K562 (cell line): Measurements from ENCODE around the gene USP10. TPM values are rescaled to one million over a fixed set of nuclear protein-coding genes. Genes with fewer than 3 reads are reported as not detected.

Source experiments
- ARHGAP35 ChIP-seq: fragments of 450-650 bp; IDR thresholded peaks from 2 replicates; pipeline ENCODE4 v1.6.1; 2018; ENCODE audit not compliant: partially characterized antibody
- ARNT ChIP-seq, 2 experiments: fragments of 450-650 bp; IDR thresholded peaks; 2 replicates each; pipeline ENCODE4 v1.6.1; 2016; ENCODE audit warnings: mild to moderate bottlenecking in 1 of 2
- CAMTA2 ChIP-seq: fragments of 250-450 bp; sonication (Bioruptor Pico); conservative IDR thresholded peaks from 2 replicates; pipeline ENCODE4 v1.5.1; 2022
- CCAR2 ChIP-seq: fragments of 200-400 bp; formaldehyde crosslinking; IDR thresholded peaks from 2 replicates; pipeline ENCODE4 v1.6.1; 2017; ENCODE audit warnings: mild to moderate bottlenecking, low read depth, low read length
- E2F3 ChIP-seq: fragments of 250-450 bp; sonication (Bioruptor Pico); IDR thresholded peaks from 2 replicates; pipeline ENCODE4 v1.4.0; 2020; ENCODE audit warnings: mild to moderate bottlenecking
- EGR1 ChIP-seq: fragments of 450-650 bp; conservative IDR thresholded peaks from 2 replicates; pipeline ENCODE4 v1.6.1; 2017; ENCODE audit warnings: mild to moderate bottlenecking
- ETV6 ChIP-seq, 3 experiments: fragments of 150-350 bp in 1 of 3; sonication (generic) in 1 of 3; formaldehyde crosslinking in 1 of 3; IDR thresholded peaks; 2 replicates each; pipeline versions ENCODE4 v1.6.1 to v1.8.0; 2014 to 2022; ENCODE audit warnings: borderline replicate concordance in 2 of 3, low read depth in 2 of 3, antibody characterized with exemption in 1 of 3, low read length in 1 of 3, mild to moderate bottlenecking in 1 of 3, missing genetic modification reagents in 1 of 3
- FIP1L1 ChIP-seq: fragments of 200-400 bp; formaldehyde crosslinking; IDR thresholded peaks from 2 replicates; pipeline ENCODE4 v1.6.1; 2018; ENCODE audit warnings: mild to moderate bottlenecking, low read depth, low read length; ENCODE audit not compliant: poor library complexity, severe bottlenecking
- FOXJ3 ChIP-seq: sonication (generic); formaldehyde crosslinking; IDR thresholded peaks from 2 replicates; pipeline ENCODE4 v1.4.0; 2020; ENCODE audit warnings: mild to moderate bottlenecking, missing genetic modification reagents
- HOXB6 ChIP-seq: fragments of 250-450 bp; sonication (Bioruptor Pico); IDR thresholded peaks from 2 replicates; pipeline ENCODE4 v1.5.1; 2022; ENCODE audit warnings: mild to moderate bottlenecking, borderline replicate concordance
- IFI16 ChIP-seq: fragments of 250-450 bp; sonication (Bioruptor Pico); IDR thresholded peaks from 2 replicates; pipeline ENCODE4 v2.1.2; 2022; ENCODE audit warnings: mild to moderate bottlenecking, inconsistent platforms
- KDM5B ChIP-seq: fragments of 200-600 bp; sonication (generic); IDR thresholded peaks from 2 replicates; pipeline ENCODE4 v1.6.1; 2012; ENCODE audit warnings: low read depth, mild to moderate bottlenecking, moderate library complexity, low read length, control low read depth, inconsistent platforms; ENCODE audit not compliant: insufficient replicate concordance
- MAFG ChIP-seq: fragments of 450-650 bp; conservative IDR thresholded peaks from 2 replicates; pipeline ENCODE4 v1.6.1; 2016; ENCODE audit warnings: missing genetic modification characterization, missing compliant biosample characterization
- NFXL1 ChIP-seq: fragments of 450-650 bp; formaldehyde crosslinking; IDR thresholded peaks from 2 replicates; pipeline ENCODE4 v1.4.0; 2021; ENCODE audit warnings: mild to moderate bottlenecking
- PHB2 ChIP-seq: fragments of 450-650 bp; IDR thresholded peaks from 2 replicates; pipeline ENCODE4 v1.6.1; 2017; ENCODE audit warnings: low read depth
- POU5F1 ChIP-seq: fragments of 150-350 bp; IDR thresholded peaks from 2 replicates; pipeline ENCODE4 v1.6.1; 2014; ENCODE audit warnings: borderline replicate concordance, low read length, low read depth, mild to moderate bottlenecking; ENCODE audit not compliant: partially characterized antibody
- RAD51 ChIP-seq: fragments of 450-650 bp; IDR thresholded peaks from 2 replicates; pipeline ENCODE4 v1.7.1; 2016; ENCODE audit warnings: low read depth, mild to moderate bottlenecking, borderline replicate concordance
- RFX7 ChIP-seq: fragments of 250-450 bp; sonication (Bioruptor Pico); IDR thresholded peaks from 2 replicates; pipeline ENCODE4 v1.5.1; 2021; ENCODE audit warnings: mild to moderate bottlenecking
- SMARCC2 ChIP-seq: fragments of 450-650 bp; IDR thresholded peaks from 2 replicates; pipeline ENCODE4 v1.6.1; 2017; ENCODE audit warnings: antibody characterized with exemption, moderate library complexity, mild to moderate bottlenecking, low read depth
- TEAD2 ChIP-seq: fragments of 450-650 bp; IDR thresholded peaks from 2 replicates; pipeline ENCODE4 v1.6.1; 2016; ENCODE audit warnings: missing genetic modification characterization, control low read depth, missing compliant biosample characterization
- WHSC1 ChIP-seq: IDR thresholded peaks from one replicate; pipeline ENCODE4 v1.6.1; 2012; ENCODE audit warnings: low read length, control low read depth, inconsistent platforms
- ZC3H11A ChIP-seq: IDR thresholded peaks from 2 replicates; pipeline ENCODE4 v1.6.1; 2012; ENCODE audit warnings: low read depth, low read length, improper control_type of control experiment
- ZFP30 ChIP-seq: fragments of 250-450 bp; sonication (Bioruptor Pico); IDR thresholded peaks from 2 replicates; pipeline ENCODE4 v1.8.0; 2022; ENCODE audit warnings: moderate library complexity, mild to moderate bottlenecking, inconsistent platforms, borderline replicate concordance
- ZFPM2 ChIP-seq: fragments of 250-450 bp; sonication (Bioruptor Pico); IDR thresholded peaks from 2 replicates; pipeline ENCODE4 v1.5.1; 2022; ENCODE audit warnings: mild to moderate bottlenecking
- ZNF644 ChIP-seq: fragments of 200-800 bp; sonication (Bioruptor generic); IDR thresholded peaks from 2 replicates; pipeline ENCODE4 v1.6.1; 2016; ENCODE audit warnings: low read depth, missing genetic modification characterization, missing compliant biosample characterization
- ZNF696 ChIP-seq: fragments of 250-450 bp; sonication (Bioruptor Pico); conservative IDR thresholded peaks from 2 replicates; pipeline ENCODE4 v1.4.0; 2020; ENCODE audit warnings: mild to moderate bottlenecking, moderate library complexity
- polyA plus RNA-seq, 8 experiments: library from polyadenylated mRNA; depleted of rRNA in 4 of 8; stranded (reverse) in 5 of 8; unstranded in 3 of 8; fragments of >200 nt; fragmentation: Nextera tagmentation in 2 of 8; fragmentation: Illumina TruSeq in 1 of 8; extraction: Ambion mirVana in 2 of 8; extraction: Trizol in 1 of 8; gene quantifications; 2 replicates each; pipeline versions ENCODE4 v1.2.1 to v1.2.3, GENCODE V29; 2011 to 2014; ENCODE audit warnings: inconsistent platforms in 1 of 8, missing spikeins in 1 of 8
- total RNA-seq, 7 experiments: library from RNA; depleted of rRNA in 6 of 7; stranded (reverse); fragments of >200 nt in 6 of 7; fragmentation: Illumina TruSeq in 2 of 7; extraction: Trizol in 2 of 7; gene quantifications; 2 replicates each; pipeline versions ENCODE4 v1.2.1 to v1.2.3, GENCODE V29; 2011 to 2021; ENCODE audit warnings: low replicate concordance in 1 of 7
- TF ChIP-seq, protein P1 (sequence below): sonication (generic); IDR thresholded peaks from 2 replicates; pipeline ENCODE4 v1.6.1; 2016
- TF ChIP-seq, protein P2 (sequence below): sonication (generic); formaldehyde crosslinking; IDR thresholded peaks from 2 replicates; pipeline ENCODE4 v1.5.0; 2020; ENCODE audit warnings: missing genetic modification reagents

USP10 gene
- total and polyA plus RNA-seq, 9 of the 15 experiments (the other 6 are each of a cell fraction or from before 2014, with no cell fraction given), result 61.7 to 197 (median 116) TPM

DNA sequence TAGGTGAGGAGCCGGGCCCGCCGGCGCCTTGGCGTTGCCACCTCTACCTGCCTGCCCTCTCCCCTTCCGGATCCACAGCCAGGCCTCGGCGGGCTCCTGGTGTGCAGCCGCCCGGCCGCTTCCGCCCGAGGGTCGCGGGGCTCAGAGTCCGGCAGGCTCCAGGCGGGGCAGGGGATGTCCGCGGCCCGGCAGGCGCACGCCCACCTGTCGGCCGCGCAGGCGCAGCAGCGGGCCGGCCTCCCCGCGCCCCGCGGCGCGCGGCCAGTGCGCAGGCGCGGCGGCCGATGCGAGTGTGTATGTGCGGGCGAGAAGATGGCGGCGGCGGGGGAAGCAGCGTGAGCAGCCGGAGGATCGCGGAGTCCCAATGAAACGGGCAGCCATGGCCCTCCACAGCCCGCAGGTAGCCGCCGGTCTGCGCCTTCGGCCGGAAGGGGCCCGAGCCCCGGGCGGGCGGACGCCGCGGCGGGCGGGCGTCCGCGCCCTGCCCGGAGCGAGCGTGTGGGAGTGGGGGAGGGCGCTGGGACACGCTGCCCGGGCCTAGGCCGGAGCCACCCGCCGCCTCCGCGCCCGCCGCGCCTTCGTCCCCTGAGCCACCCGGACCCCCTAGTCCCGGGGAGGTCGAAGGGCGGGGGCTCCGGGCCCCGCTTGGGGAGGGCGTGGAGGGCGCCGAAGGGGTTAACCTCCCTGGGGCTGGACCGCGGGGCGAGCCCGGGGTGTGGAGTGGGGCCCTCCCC, at the start of gene USP10 (continued):
- TF ChIP-seq CAMTA2 (CRISPR knock-in tag) (no peak), HOXB6 (CRISPR knock-in tag) (no peak), TEAD2 (tag) (no peak), RAD51 (no peak), ARNT (IDR thresholded peaks at IDR 0.05) (no peak), ZFP30 (CRISPR knock-in tag) (no peak), KDM5B (peak; percentile 79), ZNF696 (CRISPR knock-in tag) (no peak), MAFG (tag) (no peak), ETV6 (IDR thresholded peaks at IDR 0.05; ENCODE audit: borderline replicate concordance in 1 of 2, low read depth in 2 of 2, low read length in 1 of 2) (no peak), ETV6 (CRISPR knock-in tag; IDR thresholded peaks at IDR 0.05; ENCODE audit: borderline replicate concordance) (peak; percentile 47; the same call in 1 of the 2 replicates), WHSC1 (no peak), ARHGAP35 (no peak), IFI16 (CRISPR knock-in tag) (no peak), EGR1 (peak; percentile 44), POU5F1 (peak; percentile 61), RFX7 (no peak), FOXJ3 (CRISPR knock-in tag) (no peak), ZNF644 (no peak), FIP1L1 (peak; percentile 73), ZC3H11A (no peak), NFXL1 (CRISPR knock-in tag) (no peak), CCAR2 (no peak), PHB2 (no peak), SMARCC2 (no peak), E2F3 (CRISPR knock-in tag) (0 out of 2 replicates have a peak, but pooled peaks have one; percentile 24), ZFPM2 (no peak)
- TF ChIP-seq, protein P1, sequence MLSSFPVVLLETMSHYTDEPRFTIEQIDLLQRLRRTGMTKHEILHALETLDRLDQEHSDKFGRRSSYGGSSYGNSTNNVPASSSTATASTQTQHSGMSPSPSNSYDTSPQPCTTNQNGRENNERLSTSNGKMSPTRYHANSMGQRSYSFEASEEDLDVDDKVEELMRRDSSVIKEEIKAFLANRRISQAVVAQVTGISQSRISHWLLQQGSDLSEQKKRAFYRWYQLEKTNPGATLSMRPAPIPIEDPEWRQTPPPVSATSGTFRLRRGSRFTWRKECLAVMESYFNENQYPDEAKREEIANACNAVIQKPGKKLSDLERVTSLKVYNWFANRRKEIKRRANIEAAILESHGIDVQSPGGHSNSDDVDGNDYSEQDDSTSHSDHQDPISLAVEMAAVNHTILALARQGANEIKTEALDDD, result no peak
- TF ChIP-seq, protein P2, sequence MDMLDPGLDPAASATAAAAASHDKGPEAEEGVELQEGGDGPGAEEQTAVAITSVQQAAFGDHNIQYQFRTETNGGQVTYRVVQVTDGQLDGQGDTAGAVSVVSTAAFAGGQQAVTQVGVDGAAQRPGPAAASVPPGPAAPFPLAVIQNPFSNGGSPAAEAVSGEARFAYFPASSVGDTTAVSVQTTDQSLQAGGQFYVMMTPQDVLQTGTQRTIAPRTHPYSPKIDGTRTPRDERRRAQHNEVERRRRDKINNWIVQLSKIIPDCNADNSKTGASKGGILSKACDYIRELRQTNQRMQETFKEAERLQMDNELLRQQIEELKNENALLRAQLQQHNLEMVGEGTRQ (CRISPR knock-in tag), result no peak
